Measurements from ENCODE around the gene CREB3L2.

- TF ChIP-seq CTCF (conservative IDR thresholded peaks at IDR 0.05) = no peak
- TF ChIP-seq ZFX (IDR thresholded peaks at IDR 0.05) = no peak
These were observed 16.5 kb downstream of the CREB3L2 start for GRCh38 chr7:137985253-137985896.
